ENCODE results near the gene CD28. TPM values are rescaled to one million over a fixed set of nuclear protein-coding genes. Genes with fewer than 3 reads are reported as not detected.

Gene CD28
- total RNA-seq, 1 donor from 2014 or later = 4.0 TPM

- no peak for TF ChIP-seq CTCF (IDR thresholded peaks at IDR 0.05)
- peak overlapping the region in 1 of 2 donors; percentile 49 for H3K27ac ChIP-seq
- intact Hi-C loops (cut with DNase I) = no loop called here
These were observed 53.4 kb downstream of the CD28 start for GRCh38 chr2:203759690-203760365.

GRCh38 chr2:203761121-203761520 lies 54.7 kb downstream of the CD28 start:
- intact Hi-C loops (cut with DNase I) = no loop called here
- no peaks in the 10 kb centered on the region for H3K36me3 ChIP-seq
- peaks cover 6% of the 10 kb centered on the region in 2 donors for H3K9me3 ChIP-seq
- no peak for DNase-seq (ENCODE audit: low spot score in 2 of 2)
- H3K4me3 ChIP-seq = no peak overlapping the region
- no peak overlapping the region for H3K27ac ChIP-seq
- no peaks in the 10 kb centered on the region for H3K4me1 ChIP-seq
- no peak for TF ChIP-seq CTCF (IDR thresholded peaks at IDR 0.05)
- H3K27me3 ChIP-seq = no peaks in the 10 kb centered on the region

More at GRCh38 chr2:203759690-203760365, 53.4 kb downstream of the CD28 start:
- Histone ChIP-seq H3K9me3 (peaks cover 8 to 14% of the 10 kb centered on the region in 2 donors), H3K4me3 (no peak overlapping the region), H3K4me1 (no peaks in the 10 kb centered on the region), H3K27me3 (no peaks in the 10 kb centered on the region), H3K36me3 (no peaks in the 10 kb centered on the region)
- DNase-seq (ENCODE audit: low spot score in 2 of 2) = no peak

GRCh38 chr2:203763241-203763937 lies 57.0 kb downstream of the CD28 start:
- DNase-seq (ENCODE audit: low spot score in 2 of 2) = no peak
- no peaks in the 10 kb centered on the region for H3K9me3 ChIP-seq
- H3K4me1 ChIP-seq = no peaks in the 10 kb centered on the region
- no peak overlapping the region for H3K4me3 ChIP-seq
- no peak overlapping the region for H3K27ac ChIP-seq
- TF ChIP-seq CTCF (IDR thresholded peaks at IDR 0.05) = no peak
- no peaks in the 10 kb centered on the region for H3K27me3 ChIP-seq
- intact Hi-C loops (cut with DNase I) = no loop called here
- no peaks in the 10 kb centered on the region for H3K36me3 ChIP-seq

- intact Hi-C loops (cut with DNase I) = no loop called here
- H3K27me3 ChIP-seq = no peaks in the 10 kb centered on the region
- H3K27ac ChIP-seq = no peak overlapping the region
- H3K4me1 ChIP-seq = no peaks in the 10 kb centered on the region
- H3K36me3 ChIP-seq = no peaks in the 10 kb centered on the region
- no peaks in the 10 kb centered on the region for H3K9me3 ChIP-seq
- TF ChIP-seq CTCF (IDR thresholded peaks at IDR 0.05) = no peak
- H3K4me3 ChIP-seq = no peak overlapping the region
- no peak for DNase-seq (ENCODE audit: low spot score in 2 of 2)
These were observed 57.7 kb downstream of the CD28 start for GRCh38 chr2:203763938-203764664.

- Histone ChIP-seq H3K9me3 (no peaks in the 10 kb centered on the region), H3K4me3 (no peak overlapping the region), H3K27me3 (no peaks in the 10 kb centered on the region), H3K4me1 (no peaks in the 10 kb centered on the region), H3K27ac (no peak overlapping the region), H3K36me3 (no peaks in the 10 kb centered on the region)
- no peak for DNase-seq (ENCODE audit: low spot score in 2 of 2)
- no peak for TF ChIP-seq CTCF (IDR thresholded peaks at IDR 0.05)
- intact Hi-C loops (cut with DNase I) = no loop called here
These were observed 66.2 kb downstream of the CD28 start for GRCh38 chr2:203772456-203773165.

Data from ascending aorta (tissue), 2 donors.